Cardiac fibroblast (primary cell): ENCODE measurements around the gene FOCAD.
"Not testable (repeated sequence)": the region's sequence is repeated elsewhere in the genome, so short reads cannot be mapped to it uniquely, and the experiment has no call there.

Source experiments
- DNase-seq, 2 donors: peaks; one replicate each; pipeline versions ENCODE4 v3.0.0 to v3.0.0-alpha.2; 2010; ENCODE audit warnings: low read depth in 2 of 2
- H3K4me3 ChIP-seq, 2 donors: replicated peaks in 1 of 2; 1 replicate in 1 of 2; 2 replicates in 1 of 2; pipeline ENCODE4 v1.5.1; 2011; ENCODE audit warnings: low read depth in 2 of 2, low read length in 2 of 2, mild to moderate bottlenecking in 2 of 2, moderate library complexity in 1 of 2
- TF ChIP-seq, protein P1 (sequence below): IDR thresholded peaks from one replicate; pipeline ENCODE4 v1.5.1; 2011; ENCODE audit warnings: low read depth, mild to moderate bottlenecking, low read length, inconsistent platforms

The FOCAD gene

DNA sequence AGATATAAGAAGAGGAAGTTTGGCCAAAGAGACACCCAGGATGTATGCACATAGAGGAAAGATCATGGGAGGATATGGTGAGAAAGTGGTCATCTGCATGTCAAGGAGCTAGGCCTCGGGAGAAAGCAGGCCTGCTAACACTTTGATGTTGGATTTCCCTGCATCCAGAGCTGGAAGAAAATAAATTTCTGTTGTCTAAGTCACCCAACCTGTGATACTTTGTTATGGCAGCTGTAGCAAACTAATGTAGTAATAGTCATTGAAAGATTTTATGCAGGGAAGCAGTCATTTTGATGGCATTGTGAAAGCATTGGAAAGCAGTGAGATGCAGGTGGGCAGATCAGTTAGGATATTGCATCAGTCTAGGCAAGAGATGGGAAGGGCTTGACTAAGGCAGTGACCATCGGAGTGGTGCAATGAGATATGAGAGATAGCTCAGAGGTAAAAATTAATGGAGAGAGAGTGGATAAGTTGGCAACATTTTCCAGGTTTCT lies 24.5 kb upstream of the FOCAD start:
- DNase-seq: no peak
- peak overlapping the region in 1 of 2 donors; percentile 47 for H3K4me3 ChIP-seq
- TF ChIP-seq, protein P1, sequence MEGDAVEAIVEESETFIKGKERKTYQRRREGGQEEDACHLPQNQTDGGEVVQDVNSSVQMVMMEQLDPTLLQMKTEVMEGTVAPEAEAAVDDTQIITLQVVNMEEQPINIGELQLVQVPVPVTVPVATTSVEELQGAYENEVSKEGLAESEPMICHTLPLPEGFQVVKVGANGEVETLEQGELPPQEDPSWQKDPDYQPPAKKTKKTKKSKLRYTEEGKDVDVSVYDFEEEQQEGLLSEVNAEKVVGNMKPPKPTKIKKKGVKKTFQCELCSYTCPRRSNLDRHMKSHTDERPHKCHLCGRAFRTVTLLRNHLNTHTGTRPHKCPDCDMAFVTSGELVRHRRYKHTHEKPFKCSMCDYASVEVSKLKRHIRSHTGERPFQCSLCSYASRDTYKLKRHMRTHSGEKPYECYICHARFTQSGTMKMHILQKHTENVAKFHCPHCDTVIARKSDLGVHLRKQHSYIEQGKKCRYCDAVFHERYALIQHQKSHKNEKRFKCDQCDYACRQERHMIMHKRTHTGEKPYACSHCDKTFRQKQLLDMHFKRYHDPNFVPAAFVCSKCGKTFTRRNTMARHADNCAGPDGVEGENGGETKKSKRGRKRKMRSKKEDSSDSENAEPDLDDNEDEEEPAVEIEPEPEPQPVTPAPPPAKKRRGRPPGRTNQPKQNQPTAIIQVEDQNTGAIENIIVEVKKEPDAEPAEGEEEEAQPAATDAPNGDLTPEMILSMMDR: no peak

DNA sequence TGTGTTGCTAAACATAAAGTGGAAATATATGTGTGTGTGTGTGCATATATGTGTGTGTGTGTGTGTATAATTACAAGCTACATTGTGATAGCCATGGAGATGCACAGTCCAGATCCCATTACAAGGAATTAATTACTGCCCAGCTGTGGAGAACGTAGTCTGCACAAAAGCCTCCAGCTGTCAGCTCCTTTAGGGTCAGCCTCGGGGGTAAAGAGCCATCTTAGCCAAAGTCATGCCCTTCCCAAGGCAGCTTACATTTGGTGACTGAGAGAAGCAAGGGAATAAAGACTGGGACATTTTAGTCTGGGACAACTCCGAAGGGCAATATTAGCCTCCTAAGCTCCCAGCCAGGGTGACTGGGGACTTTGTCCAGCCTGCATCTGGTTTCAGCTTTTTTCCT lies 21.9 kb upstream of the FOCAD start:
- TF ChIP-seq, protein P1: no peak
- no peak overlapping the region for H3K4me3 ChIP-seq
- no peak for DNase-seq

DNA sequence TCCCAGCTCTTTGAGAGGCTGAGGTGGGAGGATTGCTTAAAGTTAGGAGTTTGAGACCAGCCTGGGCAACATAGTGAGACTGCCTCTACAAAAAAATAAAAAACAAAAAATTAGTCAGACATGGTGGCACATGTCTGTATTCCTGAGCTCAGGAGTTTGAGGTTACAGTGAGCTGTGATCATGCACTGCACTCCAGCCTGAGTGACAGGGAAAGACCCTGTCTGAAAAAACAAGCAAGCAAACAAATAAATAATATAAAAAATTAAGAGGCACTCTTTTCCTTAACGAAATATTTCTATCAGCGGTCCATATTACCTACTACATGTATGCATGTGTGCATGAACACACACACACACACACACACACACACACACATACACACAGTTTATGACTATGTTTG lies 20.9 kb upstream of the FOCAD start:
- DNase-seq: no peak
- TF ChIP-seq, protein P1: no peak

DNA sequence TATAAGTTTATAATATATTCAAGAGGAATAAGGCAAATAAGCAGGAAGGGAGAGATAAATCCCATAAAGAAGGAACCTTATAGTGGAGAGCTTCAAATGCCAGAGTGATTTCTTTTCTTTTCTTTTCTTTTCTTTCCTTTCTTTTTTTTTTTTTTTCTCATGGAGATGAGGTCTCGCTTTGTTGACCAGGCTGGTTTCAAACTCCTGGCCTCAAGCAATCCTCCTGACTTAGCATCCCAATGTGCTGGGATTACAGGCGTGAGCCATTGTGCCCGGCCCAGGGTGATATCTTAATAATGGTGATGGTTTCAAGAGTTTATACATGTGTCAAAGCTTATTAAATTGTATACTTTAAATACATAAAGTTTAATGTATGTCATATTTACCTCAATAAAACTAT lies 19.6 kb upstream of the FOCAD start:
- H3K4me3 ChIP-seq: no peak overlapping the region
- DNase-seq: no peak
- TF ChIP-seq, protein P1: no peak

More for the DNA sequence above, 20.9 kb upstream of the FOCAD start:
- H3K4me3 ChIP-seq: no peak overlapping the region

DNA sequence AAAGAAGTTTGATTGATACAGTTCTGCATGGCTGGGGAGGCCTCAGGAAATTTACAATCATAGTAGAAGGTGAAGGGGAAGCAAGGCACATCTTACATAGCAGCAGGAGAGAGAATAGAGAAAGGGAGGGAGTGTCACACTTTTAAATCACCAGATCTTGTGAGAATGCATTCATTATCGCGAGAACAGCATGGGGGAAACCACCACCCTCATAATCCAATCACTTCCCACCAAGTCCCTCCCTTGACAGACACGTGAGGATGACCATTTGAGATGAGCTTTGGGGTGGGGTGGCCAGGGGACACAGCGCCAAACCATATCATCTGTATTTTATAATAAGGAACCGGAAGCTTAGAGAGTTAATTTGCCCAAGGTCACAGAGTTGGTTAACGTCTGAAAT lies 13.7 kb upstream of the FOCAD start:
- no peak for DNase-seq
- TF ChIP-seq, protein P1: no peak
- no peak overlapping the region for H3K4me3 ChIP-seq

DNA sequence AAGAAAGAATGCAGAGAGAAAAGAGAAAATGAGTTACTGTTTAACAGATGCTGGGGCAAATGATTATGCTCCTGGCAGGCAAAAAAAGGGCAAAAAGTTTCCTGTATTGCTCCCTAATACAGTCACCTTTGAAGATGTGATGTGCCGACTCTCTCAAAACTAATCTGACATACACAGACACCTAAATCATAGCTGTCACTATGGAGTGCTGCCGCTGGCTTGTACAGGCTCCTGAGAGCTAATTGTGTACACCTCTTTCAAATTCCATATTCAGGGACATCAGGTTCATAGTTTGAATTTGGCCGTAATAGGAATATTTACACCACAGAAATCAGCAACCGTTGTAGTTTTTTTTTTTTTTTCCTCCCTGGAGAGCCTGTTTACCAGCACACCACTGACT lies 12.4 kb upstream of the FOCAD start:
- no peak for DNase-seq
- H3K4me3 ChIP-seq: no peak overlapping the region
- TF ChIP-seq, protein P1: no peak

DNA sequence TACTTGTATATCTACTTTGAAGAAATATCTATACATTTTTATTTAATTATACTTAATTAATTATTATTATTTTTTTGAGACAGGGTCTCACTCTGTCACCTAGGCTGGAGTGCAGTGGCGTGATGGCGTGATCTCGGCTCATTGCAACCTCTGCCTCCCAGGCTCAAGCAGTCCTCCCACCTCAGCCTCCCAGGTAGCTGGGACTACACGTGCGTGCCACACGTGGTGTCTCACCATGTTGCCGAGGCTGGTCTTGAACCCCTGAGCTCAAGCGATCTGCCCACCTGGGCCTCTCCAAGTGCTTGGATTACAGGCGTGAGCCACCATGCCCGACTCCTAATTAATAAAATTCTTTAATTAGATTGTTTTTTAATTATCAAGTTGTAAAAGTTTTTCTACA lies 10.5 kb upstream of the FOCAD start:
- DNase-seq, H3K4me3 ChIP-seq: not testable (repeated sequence)

DNA sequence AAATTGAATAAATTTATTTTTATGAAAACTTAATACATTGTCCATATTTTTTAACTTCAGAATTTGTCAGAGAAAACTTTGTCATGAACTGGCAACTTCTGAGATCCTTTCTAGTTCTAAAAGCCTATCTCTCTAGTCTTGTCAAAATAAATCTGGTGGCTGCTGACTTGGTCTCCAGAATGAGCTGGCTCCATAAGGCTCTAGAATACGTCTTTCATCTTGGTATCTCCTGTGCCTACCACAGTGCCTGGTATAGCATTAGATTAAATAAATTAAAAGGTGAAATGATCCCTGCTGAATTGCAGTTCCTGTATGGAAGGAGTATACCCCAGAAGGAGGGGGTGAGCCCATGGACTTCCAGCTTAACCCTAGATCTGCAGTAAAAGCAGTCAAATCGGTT lies 2.6 kb upstream of the FOCAD start:
- no peak overlapping the region for H3K4me3 ChIP-seq
- DNase-seq: no peak
- TF ChIP-seq, protein P1: no peak
